Stimulated activated CD4-positive, alpha-beta T cell treated with anti-CD3 and anti-CD28 coated beads, Interleukin-2, amount 100 ng/mL, for 4 hours (primary cell): Measurements from ENCODE around the gene TSPAN18.

Source experiments
- DNase-seq: peaks from one replicate; pipeline ENCODE4 v3.0.0-alpha.2; 2020; ENCODE audit warnings: low read depth

The TSPAN18 gene, protein sequence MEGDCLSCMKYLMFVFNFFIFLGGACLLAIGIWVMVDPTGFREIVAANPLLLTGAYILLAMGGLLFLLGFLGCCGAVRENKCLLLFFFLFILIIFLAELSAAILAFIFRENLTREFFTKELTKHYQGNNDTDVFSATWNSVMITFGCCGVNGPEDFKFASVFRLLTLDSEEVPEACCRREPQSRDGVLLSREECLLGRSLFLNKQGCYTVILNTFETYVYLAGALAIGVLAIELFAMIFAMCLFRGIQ

DNA sequence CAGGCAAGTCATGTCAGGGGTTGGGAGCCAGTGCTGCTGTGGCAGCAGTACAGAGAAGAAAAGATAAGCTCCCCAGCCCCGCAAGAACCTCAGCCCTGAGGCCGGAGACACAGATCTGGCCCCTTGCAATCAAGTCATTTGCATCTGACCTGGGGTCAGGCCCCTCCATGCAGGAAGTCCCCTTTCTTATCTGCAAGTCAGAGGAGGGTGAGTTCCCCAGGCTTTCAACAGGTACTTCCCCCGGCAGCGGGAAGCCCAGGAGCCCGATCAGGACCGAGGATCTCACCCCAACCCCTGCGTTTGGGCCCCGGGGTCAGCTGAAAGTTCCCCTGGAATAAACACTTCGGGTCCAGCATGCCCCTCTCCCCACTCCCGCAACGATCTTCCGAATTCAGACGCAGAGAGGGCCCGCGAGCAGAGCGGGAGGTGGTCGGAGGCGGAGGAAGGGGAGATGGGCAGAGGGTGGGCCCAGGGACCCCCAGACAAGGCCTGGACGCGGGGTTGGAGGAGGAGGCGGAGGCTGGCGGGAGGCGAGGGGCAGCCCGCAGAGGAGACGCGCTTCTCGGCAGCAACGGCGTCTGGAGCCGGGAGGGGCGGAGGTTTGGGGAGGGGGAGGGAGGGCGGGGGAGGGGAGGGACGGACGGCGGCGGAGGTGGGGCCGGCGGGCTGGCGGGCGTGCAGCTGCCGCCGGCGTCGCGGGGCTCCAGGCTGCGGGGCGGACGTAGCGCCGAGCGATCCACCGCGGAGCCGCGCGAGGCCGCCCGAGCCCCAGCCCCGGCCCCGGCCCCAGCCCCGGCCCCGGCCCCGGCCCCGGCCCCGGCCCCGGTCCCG is at the start of gene TSPAN18:
TSS of gene TSPAN18 (plus strand) at position 680 of the 831 bp plus-strand sequence. CDS start 179,455 bp downstream, outside the sequence.
- DNase-seq: no peak

- DNase-seq: no peak
These were observed 45.7 kb upstream of the TSPAN18 start for GRCh38 chr11:44680982-44681597.

GRCh38 chr11:44681698-44682097 is 45.1 kb upstream of the TSPAN18 start:
- DNase-seq: no peak

DNA sequence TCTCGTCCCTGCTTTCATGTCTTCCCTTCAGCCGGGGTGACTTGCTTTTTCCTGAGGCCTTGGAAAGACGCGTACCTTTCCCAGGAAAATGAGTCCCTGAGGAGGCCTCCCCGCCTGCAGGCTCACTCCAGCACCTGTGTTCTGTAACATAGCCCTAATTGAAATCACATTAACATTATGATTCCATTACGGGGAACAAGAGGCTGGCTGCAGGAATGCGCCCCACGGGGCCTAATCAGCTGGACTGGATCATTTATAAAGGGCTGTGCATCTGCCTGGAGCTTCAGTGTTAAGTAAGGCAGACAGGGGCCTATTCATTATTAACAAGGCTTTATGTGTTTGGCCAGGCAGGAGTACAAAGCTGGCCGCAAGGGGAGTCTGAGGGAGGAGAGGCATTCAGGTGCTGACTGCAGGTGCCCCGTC is 41.9 kb upstream of the TSPAN18 start:
- DNase-seq: no peak

DNA sequence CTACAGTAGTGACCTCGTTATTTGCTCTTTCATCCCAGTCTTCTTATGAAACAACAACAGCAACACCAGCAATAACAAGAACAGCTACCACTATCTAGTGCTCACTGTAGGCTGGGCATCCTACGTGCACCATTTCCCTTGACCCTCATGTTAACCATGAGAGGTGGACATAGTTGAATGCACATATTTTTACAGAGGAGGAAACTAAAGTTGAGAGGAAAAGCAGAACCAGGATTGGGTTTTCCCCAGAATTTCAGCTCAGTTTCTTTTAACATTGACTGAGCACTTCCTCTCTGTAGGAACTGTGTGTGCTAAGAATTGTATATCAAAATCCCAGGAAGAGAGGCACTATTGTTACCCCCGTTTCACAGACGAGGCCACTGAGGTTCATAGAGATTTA is 39.4 kb upstream of the TSPAN18 start:
- no peak for DNase-seq

DNA sequence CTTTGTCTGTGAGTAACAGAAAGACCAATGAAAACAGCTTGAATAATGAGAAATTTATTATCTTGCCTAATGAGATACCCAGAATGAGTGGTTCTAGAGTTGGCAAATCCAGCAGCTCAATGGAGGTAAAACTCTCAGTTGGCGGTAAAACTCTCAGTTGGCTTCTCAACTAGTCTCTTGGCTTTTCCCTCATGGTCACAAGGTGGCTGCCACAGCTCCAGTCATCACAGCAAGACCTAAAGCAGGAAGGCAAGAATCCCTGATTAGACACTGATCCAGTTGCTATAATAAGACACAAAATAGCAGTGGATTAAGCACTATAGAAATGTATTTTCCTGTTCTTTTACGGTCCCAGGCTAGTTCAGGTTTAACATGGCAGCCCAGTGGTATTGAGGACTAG is 37.5 kb upstream of the TSPAN18 start:
- DNase-seq: no peak

DNA sequence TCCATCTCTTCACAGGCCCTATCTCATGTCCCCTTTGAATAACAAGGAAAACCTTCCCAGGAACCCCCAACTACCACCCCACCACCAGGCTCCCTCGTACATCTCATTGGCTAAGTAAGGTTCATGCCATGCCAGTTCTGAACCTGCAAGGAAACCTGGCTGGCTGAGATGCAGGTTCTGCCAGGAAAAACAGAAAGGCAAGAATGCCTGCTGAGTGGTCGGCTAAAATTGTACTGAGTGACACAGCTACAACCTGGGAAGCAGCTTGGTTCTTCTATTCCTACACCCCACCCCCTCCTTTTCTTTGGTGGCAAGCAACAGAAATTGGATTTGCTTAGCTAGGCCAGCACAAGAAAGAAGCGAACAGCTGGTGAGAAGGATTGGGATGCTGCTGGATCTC is 36.1 kb upstream of the TSPAN18 start:
- DNase-seq: no peak

GRCh38 chr11:44692460-44692859 is 34.3 kb upstream of the TSPAN18 start:
- no peak for DNase-seq

GRCh38 chr11:44693654-44694119 is 33.1 kb upstream of the TSPAN18 start:
- DNase-seq: no peak

DNA sequence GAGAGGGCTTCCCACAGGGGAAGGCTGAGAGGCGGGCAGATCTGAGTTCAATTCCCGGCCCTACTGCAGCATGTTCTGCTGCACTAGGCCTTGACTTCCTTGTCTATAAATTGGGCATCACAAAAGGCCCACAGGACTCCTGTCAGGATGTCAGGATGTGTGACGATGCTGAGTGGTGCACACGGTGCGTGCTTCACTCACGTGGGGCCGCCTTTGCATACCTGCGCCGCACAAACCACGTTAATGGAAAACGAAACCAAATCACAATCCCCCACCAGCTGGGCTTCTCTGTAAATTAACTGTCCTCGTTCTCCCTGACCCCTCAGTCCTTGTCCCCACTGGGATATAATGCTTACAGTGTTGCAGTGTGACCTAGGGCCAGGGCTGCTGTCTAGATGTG is 32.3 kb upstream of the TSPAN18 start:
- DNase-seq: no peak

GRCh38 chr11:44695169-44695833 is 31.5 kb upstream of the TSPAN18 start:
- DNase-seq: no peak

- DNase-seq: no peak
These were observed 28.4 kb upstream of the TSPAN18 start for GRCh38 chr11:44698252-44698912.

- DNase-seq: no peak
These were observed 27.0 kb upstream of the TSPAN18 start for GRCh38 chr11:44699497-44700408.

- no peak for DNase-seq
These were observed 25.5 kb upstream of the TSPAN18 start for GRCh38 chr11:44701276-44701675.

DNA sequence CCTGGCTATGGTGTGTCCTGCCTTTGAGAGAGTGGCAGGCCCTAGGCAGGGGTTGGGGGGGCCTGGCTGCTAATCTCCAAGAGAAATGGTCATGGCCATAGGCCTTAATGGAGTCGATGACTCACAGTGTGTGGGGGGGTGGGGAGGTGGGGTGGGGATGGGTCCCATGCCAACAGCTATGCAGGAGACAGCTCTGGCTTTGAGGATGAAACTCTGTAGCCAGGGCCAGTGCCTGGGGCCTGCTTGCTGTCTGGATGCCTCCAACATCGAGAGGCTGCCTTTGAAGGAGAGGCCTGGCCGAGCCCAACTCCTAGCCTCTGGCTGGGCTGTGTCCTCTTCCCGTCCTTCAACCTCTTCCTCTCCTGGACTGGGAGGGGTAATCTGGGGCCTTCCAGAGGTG is 23.9 kb upstream of the TSPAN18 start:
- no peak for DNase-seq

GRCh38 chr11:44707094-44707493 is 19.7 kb upstream of the TSPAN18 start:
- no peak for DNase-seq

DNA sequence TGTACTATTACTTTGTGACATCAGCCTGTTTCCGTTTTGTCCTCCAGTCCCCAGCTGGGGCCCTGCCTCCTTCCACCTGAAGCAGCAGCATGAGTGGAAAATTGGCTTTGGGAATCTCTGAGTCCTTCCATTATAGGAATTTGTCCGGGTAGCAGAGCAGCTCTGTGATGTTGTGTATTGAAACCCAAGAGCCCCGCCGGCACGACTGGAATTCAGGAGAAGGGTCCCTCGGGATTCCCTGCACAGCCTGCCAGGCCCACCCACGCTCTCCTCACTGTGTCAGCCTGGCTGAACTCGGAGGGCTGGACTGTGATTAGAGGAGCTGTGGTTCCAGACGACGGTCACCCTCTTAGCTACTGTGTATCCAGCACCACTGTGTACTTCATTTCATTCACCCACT is 18.8 kb upstream of the TSPAN18 start:
- DNase-seq: no peak

DNA sequence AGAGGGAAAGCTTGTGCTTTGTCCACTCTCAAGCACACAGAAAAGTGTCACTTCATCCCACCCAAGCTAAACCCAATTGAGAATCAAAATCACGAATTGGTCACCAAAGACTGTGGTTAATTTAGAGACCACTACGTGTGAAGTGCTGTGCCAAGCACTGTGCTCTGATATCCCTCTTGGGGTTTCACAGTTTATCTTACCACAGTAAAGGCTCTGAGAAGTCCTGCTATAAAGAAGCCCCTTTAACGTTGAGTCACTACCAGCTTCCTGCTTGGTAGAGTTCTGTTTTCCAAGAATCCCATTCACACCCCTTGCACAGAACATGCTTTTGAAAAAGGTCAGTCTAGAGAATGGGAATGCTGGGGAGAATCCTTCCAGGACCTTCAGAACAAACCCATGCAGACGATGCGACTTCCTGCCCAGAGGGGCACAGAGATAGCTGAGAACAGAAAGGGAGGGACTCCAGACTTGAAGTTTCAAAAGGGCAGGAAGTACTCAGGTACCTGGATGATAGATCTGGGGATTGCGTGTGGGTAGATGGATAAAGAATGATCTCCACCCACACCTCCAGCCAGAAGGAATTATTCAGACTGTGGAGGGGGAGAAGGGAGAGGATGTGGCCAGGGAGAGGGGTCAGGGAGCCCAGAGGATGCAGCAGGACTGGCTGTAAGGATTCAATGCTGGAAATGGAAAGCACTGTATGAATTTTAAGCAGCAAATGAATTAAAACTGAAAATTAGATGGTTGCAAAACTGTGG is 18.1 kb upstream of the TSPAN18 start:
- DNase-seq: no peak

- no peak for DNase-seq
These were observed 17.5 kb upstream of the TSPAN18 start for GRCh38 chr11:44709281-44709562.

DNA sequence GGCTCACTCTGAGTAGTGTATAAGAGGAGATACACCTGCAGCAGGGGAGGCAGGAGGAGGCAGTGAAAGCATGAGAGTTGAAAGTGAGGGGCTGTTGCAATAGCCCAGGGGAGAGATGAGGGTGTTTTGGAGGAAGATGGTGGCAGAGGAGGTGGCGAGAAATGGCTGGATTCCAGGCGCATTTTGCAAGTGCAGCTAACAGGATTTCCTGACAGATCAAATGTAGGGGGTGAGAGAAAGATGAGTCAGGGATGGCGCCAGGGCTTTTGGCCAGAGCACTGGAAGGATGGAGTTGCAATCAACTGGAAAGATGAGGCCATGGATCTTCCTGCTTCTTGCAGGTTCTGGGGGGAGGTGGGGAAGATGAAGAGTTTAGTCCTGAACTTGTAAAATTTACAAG is 16.8 kb upstream of the TSPAN18 start:
- DNase-seq: no peak
